NK-92 treated with Interleukin-12 subunit alpha and Interleukin-12 subunit beta, amount 100 ng/mL, for 24 hours (cell line): Measurements from ENCODE around the gene PUSL1.

Experiments
- DNase-seq: peaks from one replicate; lab custom pipeline; 2025; lab: John Stamatoyannopoulos, UW

PUSL1 gene

GRCh38 chr1:1280782-1281481 is 27.5 kb upstream of the PUSL1 start:
- DNase-seq, result no peak

- DNase-seq, result no peak
Observed at GRCh38 chr1:1281533-1282321, 26.7 kb upstream of the PUSL1 start.

- no peak for DNase-seq
Observed at GRCh38 chr1:1282998-1283397, 25.4 kb upstream of the PUSL1 start.

- DNase-seq, result no peak
Observed at GRCh38 chr1:1283821-1284220, 24.6 kb upstream of the PUSL1 start.

GRCh38 chr1:1284221-1285101 is 23.9 kb upstream of the PUSL1 start:
- DNase-seq, result no peak

GRCh38 chr1:1285102-1285571 is 23.3 kb upstream of the PUSL1 start:
- DNase-seq, result no peak

GRCh38 chr1:1285611-1286311 is 22.6 kb upstream of the PUSL1 start:
- no peak for DNase-seq

- no peak for DNase-seq
Observed at GRCh38 chr1:1286313-1287261, 21.8 kb upstream of the PUSL1 start.

- no peak for DNase-seq
Observed at GRCh38 chr1:1287288-1288110, 20.9 kb upstream of the PUSL1 start.

- peak; percentile 27 for DNase-seq
Observed at GRCh38 chr1:1290238-1290731, 18.1 kb upstream of the PUSL1 start.

- no peak for DNase-seq
Observed at GRCh38 chr1:1291023-1291528, 17.3 kb upstream of the PUSL1 start.

GRCh38 chr1:1291548-1292441 is 16.6 kb upstream of the PUSL1 start:
- DNase-seq, result no peak

GRCh38 chr1:1292442-1292779 is 16.0 kb upstream of the PUSL1 start:
- no peak for DNase-seq

GRCh38 chr1:1292851-1293250 is 15.5 kb upstream of the PUSL1 start:
- no peak for DNase-seq

- DNase-seq, result no peak
Observed at GRCh38 chr1:1293263-1294249, 14.8 kb upstream of the PUSL1 start.

GRCh38 chr1:1294250-1294890 is 14.0 kb upstream of the PUSL1 start:
- DNase-seq, result no peak
